Mesothelial cell of epicardium (in vitro differentiated cells): Measurements from ENCODE around the gene WRNIP1. TPM values are rescaled to one million over a fixed set of nuclear protein-coding genes. Genes with fewer than 3 reads are reported as not detected.

ENCODE experiments used
- DNase-seq, 2 experiments: peaks; one replicate each; pipeline ENCODE4 v3.0.0; 2021; ENCODE audit warnings: low spot score in 2 of 2; ENCODE audit not compliant: unreplicated experiment in 2 of 2
- H3K27ac Mint-ChIP-seq: 2 replicates; pipeline ENCODE4 v1.8.0; 2021; ENCODE audit warnings: mixed read lengths
- H3K27me3 Mint-ChIP-seq: 2 replicates; pipeline ENCODE4 v1.8.0; 2021; ENCODE audit warnings: low read depth, mixed read lengths
- H3K36me3 Mint-ChIP-seq: 2 replicates; pipeline ENCODE4 v1.8.0; 2021; ENCODE audit warnings: mixed read lengths
- H3K4me1 Mint-ChIP-seq: 2 replicates; pipeline ENCODE4 v1.8.0; 2021; ENCODE audit warnings: mixed read lengths
- H3K4me3 Mint-ChIP-seq: 2 replicates; pipeline ENCODE4 v1.8.0; 2021; ENCODE audit warnings: mild to moderate bottlenecking, moderate library complexity, mixed read lengths
- H3K9me3 Mint-ChIP-seq: 2 replicates; pipeline ENCODE4 v1.8.0; 2021; ENCODE audit warnings: mixed read lengths
- CTCF ChIP-seq: fragments of 200-600 bp; sonication (generic); IDR thresholded peaks from one replicate; pipeline ENCODE4 v1.5.0; 2021; ENCODE audit warnings: antibody characterized with exemption; ENCODE audit not compliant: unreplicated experiment
- total RNA-seq: library from RNA; stranded (reverse); gene quantifications from 3 replicates; pipeline ENCODE4 v1.2.1, GENCODE V29; 2021

The WRNIP1 gene
- total RNA-seq, 1 donor from 2014 or later, result 41.3 TPM

GRCh38 chr6:2731281-2731909 lies 33.8 kb upstream of the WRNIP1 start:
- no peak for DNase-seq
- H3K4me1 Mint-ChIP-seq, result peaks cover 9% of the 10 kb centered on the region
- H3K36me3 Mint-ChIP-seq, result no peaks in the 10 kb centered on the region
- no peak overlapping the region for H3K27ac Mint-ChIP-seq
- H3K4me3 Mint-ChIP-seq, result no peak overlapping the region
- H3K9me3 Mint-ChIP-seq, result no peaks in the 10 kb centered on the region
- no peak for TF ChIP-seq CTCF
- no peaks in the 10 kb centered on the region for H3K27me3 Mint-ChIP-seq

- Mint-ChIP-seq H3K27ac (no peak overlapping the region), H3K27me3 (no peaks in the 10 kb centered on the region), H3K4me3 (no peak overlapping the region)
These were observed 32.6 kb upstream of the WRNIP1 start for GRCh38 chr6:2732503-2733089.

GRCh38 chr6:2733324-2733723 lies 31.9 kb upstream of the WRNIP1 start:
- Mint-ChIP-seq H3K4me1 (peaks cover 9% of the 10 kb centered on the region), H3K4me3 (no peak overlapping the region), H3K27ac (no peak overlapping the region), H3K9me3 (no peaks in the 10 kb centered on the region), H3K36me3 (no peaks in the 10 kb centered on the region), H3K27me3 (no peaks in the 10 kb centered on the region)
- DNase-seq, result no peak
- no peak for TF ChIP-seq CTCF

More at GRCh38 chr6:2732503-2733089, 32.6 kb upstream of the WRNIP1 start:
- Mint-ChIP-seq H3K9me3 (no peaks in the 10 kb centered on the region), H3K4me1 (peaks cover 9% of the 10 kb centered on the region), H3K36me3 (no peaks in the 10 kb centered on the region)
- TF ChIP-seq CTCF, result no peak
- DNase-seq, result no peak

GRCh38 chr6:2733736-2734480 lies 31.3 kb upstream of the WRNIP1 start:
- Mint-ChIP-seq H3K27ac (no peak overlapping the region), H3K4me1 (peaks cover 9% of the 10 kb centered on the region), H3K27me3 (no peaks in the 10 kb centered on the region), H3K4me3 (no peak overlapping the region), H3K9me3 (no peaks in the 10 kb centered on the region), H3K36me3 (no peaks in the 10 kb centered on the region)
- TF ChIP-seq CTCF, result no peak
- no peak for DNase-seq

GRCh38 chr6:2734488-2735166 lies 30.6 kb upstream of the WRNIP1 start:
- H3K27me3 Mint-ChIP-seq, result no peaks in the 10 kb centered on the region
- H3K9me3 Mint-ChIP-seq, result no peaks in the 10 kb centered on the region
- peaks cover 9% of the 10 kb centered on the region for H3K4me1 Mint-ChIP-seq
- no peak overlapping the region for H3K27ac Mint-ChIP-seq
- H3K4me3 Mint-ChIP-seq, result no peak overlapping the region
- no peaks in the 10 kb centered on the region for H3K36me3 Mint-ChIP-seq
- no peak for TF ChIP-seq CTCF
- DNase-seq, result no peak
